Measurements from ENCODE around the gene VPS39. TPM values are rescaled to one million over a fixed set of nuclear protein-coding genes. Genes with fewer than 3 reads are reported as not detected.

VPS39 gene
- total and polyA plus RNA-seq, 2 of the 8 experiments (the other 6 are each of a cell fraction or from before 2014, with no cell fraction given), result 34.4 to 36.6 TPM

DNA sequence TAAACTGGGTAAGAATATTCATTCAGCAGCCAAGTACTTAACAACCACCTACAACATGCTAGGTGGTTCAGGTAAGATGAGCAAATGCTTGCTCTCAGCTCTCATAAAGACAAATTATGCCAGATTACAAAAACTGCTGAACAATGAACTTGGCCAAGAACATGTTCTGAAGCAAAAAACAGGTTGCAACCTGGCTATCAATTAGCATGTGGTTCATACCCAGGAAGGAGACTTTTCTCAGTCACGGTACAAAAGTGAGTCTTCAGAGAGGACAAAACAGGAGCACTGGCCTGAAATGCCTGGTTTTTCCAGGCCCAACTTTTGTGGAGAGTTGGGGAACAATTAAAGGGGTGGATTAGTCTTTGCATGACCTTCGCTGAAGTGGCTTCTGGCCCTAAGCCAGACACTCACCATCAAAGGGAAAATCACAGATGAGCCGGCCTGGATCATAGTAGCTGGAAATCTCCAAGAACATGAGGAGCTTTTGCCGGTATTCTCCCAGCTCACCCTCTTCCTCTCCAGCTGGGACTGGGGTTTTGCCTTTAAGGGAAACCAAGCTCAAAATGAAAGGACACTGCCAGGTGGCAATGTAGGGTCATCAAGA lies 44.1 kb downstream of the VPS39 start:
- no peak overlapping the region for H2AFZ ChIP-seq (ENCODE audit: low read length)
- no peaks in the 10 kb centered on the region for H3K27me3 ChIP-seq (replicated peaks in 1 of 4; ENCODE audit: control insufficient read depth in 3 of 4, extremely low read depth in 1 of 4, insufficient read depth in 3 of 4, low read length in 3 of 4)
- no peak overlapping the region for H3K27ac ChIP-seq (ENCODE audit: low read depth, low read length)
- H3K4me1 ChIP-seq (replicated peaks in 1 of 4; ENCODE audit: control insufficient read depth in 3 of 4, insufficient read depth in 4 of 4, low read length in 3 of 4), result no peaks in the 10 kb centered on the region
- no peak overlapping the region for H2AK5ac ChIP-seq (ENCODE audit: low read depth, low read length)
- H4K5ac ChIP-seq (ENCODE audit: insufficient read length, low read depth, low read length), result no peak overlapping the region
- no peak overlapping the region for H2BK20ac ChIP-seq (ENCODE audit: low read length)
- no peak overlapping the region for H4K8ac ChIP-seq (ENCODE audit: extremely low read depth, insufficient read depth, low read length)
- no peak overlapping the region for H3K18ac ChIP-seq (ENCODE audit: extremely low read depth, low read length)
- H4K91ac ChIP-seq (replicated peaks; ENCODE audit: insufficient read length, low read length), result no peak overlapping the region
- POLR2A ChIA-PET (ENCODE audit: partially characterized antibody), result no interaction called here
- no peaks in the 10 kb centered on the region for H3K23me2 ChIP-seq (ENCODE audit: low read depth, low read length)
- FAIRE-seq (no peak), DNase-seq (ENCODE audit: low read depth in 1 of 2, low spot score in 2 of 2) (no peak)
- H3K79me1 ChIP-seq (ENCODE audit: low read depth, low read length), result no peaks in the 10 kb centered on the region
- no peak overlapping the region for H2BK15ac ChIP-seq (ENCODE audit: low read length)
- H2BK5ac ChIP-seq (ENCODE audit: low read depth, low read length), result no peak overlapping the region
- CTCF ChIA-PET (ENCODE audit: partially characterized antibody), result interaction anchor here (0.6 to 1.8 kb wide), 4 partner anchors 9 to 29 kb away, joined by 3 to 5 read pairs (median 4); no protein-coding TSS in a partner anchor
- no peak overlapping the region for H3K4me3 ChIP-seq (ENCODE audit: extremely low read depth in 1 of 4, insufficient read depth in 2 of 4, low read depth in 3 of 4, low read length in 4 of 4)
- no peaks in the 10 kb centered on the region for H3K79me2 ChIP-seq (ENCODE audit: control insufficient read depth in 1 of 2, insufficient read depth in 2 of 2, low read length in 2 of 2)
- H3K23ac ChIP-seq (ENCODE audit: insufficient read length), result no peak overlapping the region
- H3K4ac ChIP-seq (replicated peaks; ENCODE audit: insufficient read length, low read depth, low read length), result no peak overlapping the region
- H2BK12ac ChIP-seq (ENCODE audit: low read depth, low read length), result no peak overlapping the region
- TF ChIP-seq TEAD4 (IDR thresholded peaks at IDR 0.05; ENCODE audit: low read depth, low read length) (no peak), SUZ12 (IDR thresholded peaks at IDR 0.05; ENCODE audit: low read length) (no peak), SIX5 (IDR thresholded peaks at IDR 0.05; ENCODE audit: low read depth, low read length) (no peak), TCF12 (IDR thresholded peaks at IDR 0.05; ENCODE audit: low read depth, low read length) (no peak), POLR2AphosphoS5 (IDR thresholded peaks at IDR 0.05; ENCODE audit: low read depth, low read length) (no peak), RBBP5 (IDR thresholded peaks at IDR 0.05; ENCODE audit: borderline replicate concordance, low read depth, low read length) (no peak)
- TF ChIP-seq, protein P1, sequence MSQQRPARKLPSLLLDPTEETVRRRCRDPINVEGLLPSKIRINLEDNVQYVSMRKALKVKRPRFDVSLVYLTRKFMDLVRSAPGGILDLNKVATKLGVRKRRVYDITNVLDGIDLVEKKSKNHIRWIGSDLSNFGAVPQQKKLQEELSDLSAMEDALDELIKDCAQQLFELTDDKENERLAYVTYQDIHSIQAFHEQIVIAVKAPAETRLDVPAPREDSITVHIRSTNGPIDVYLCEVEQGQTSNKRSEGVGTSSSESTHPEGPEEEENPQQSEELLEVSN (IDR thresholded peaks at IDR 0.05), result no peak
- no peak overlapping the region for H3K14ac ChIP-seq (ENCODE audit: insufficient read length)
- peaks cover 0 to 3% of the 10 kb centered on the region in 2 experiments for H4K20me1 ChIP-seq (replicated peaks in 1 of 2; ENCODE audit: control insufficient read depth in 1 of 2, insufficient read depth in 2 of 2, low read length in 2 of 2)
- H3K9ac ChIP-seq (replicated peaks in 1 of 4; ENCODE audit: extremely low read depth in 1 of 4, low read depth in 3 of 4, low read length in 3 of 4), result no peak overlapping the region
- no peak overlapping the region for H3K4me2 ChIP-seq (ENCODE audit: insufficient read depth in 1 of 2, low read depth in 2 of 2, low read length in 2 of 2)
- H3K9me3 ChIP-seq (ENCODE audit: insufficient read depth in 2 of 2, low read depth in 1 of 2, low read length in 1 of 2), result no peaks in the 10 kb centered on the region
- 84% methylated on average over 4 of the region's 4 CpGs; no CpG with 5 or more reads in 1 of the 2 experiments for WGBS, 2 experiments (ENCODE audit: extremely low coverage in 1 of 2, insufficient coverage in 1 of 2, insufficient read length in 1 of 2, insufficient replicate concordance in 2 of 2, low coverage in 1 of 2, low lambda C conversion rate in 2 of 2, missing lambda C conversion rate in 1 of 2)
- H3K56ac ChIP-seq (replicated peaks; ENCODE audit: insufficient read length, low read depth, low read length), result no peak overlapping the region
- H2BK120ac ChIP-seq (replicated peaks; ENCODE audit: low read depth, low read length), result no peak overlapping the region
- H3K36me3 ChIP-seq (ENCODE audit: control insufficient read depth in 2 of 4, insufficient read depth in 4 of 4, low read length in 3 of 4), result peaks cover 24 to 87% (median 52%) of the 10 kb centered on the region in 4 experiments
